PC-3 (cell line): ENCODE results near the gene RIMBP3C. TPM values are rescaled to one million over a fixed set of nuclear protein-coding genes. Genes with fewer than 3 reads are reported as not detected.
A peak's percentile ranks its signal among the peaks of the same experiment; 100 is the strongest.
"Not testable (repeated sequence)": the region's sequence is repeated elsewhere in the genome, so short reads cannot be mapped to it uniquely, and the experiment has no call there.

Source experiments
- ATAC-seq: fragments of 200-7000 bp; cut with Tn5 transposase; 2 replicates; pipeline ENCODE4 v1.9.1; 2020; ENCODE audit warnings: mild to moderate bottlenecking, moderate library complexity
- BruUV-seq: library from RNA; stranded (reverse); fragments of 400-500 nt; replicated peaks from 2 replicates; lab custom pipeline; 2021; lab: Mats Ljungman, UMichigan
- CTCF ChIA-PET: fragments of 300-600 bp; sonication (Branson Sonifier 250); formaldehyde crosslinking; loops from one replicate; lab custom pipeline; 2022; ENCODE audit warnings: antibody characterized with exemption; lab: Charles Lee
- POLR2A ChIA-PET: fragments of 300-600 bp; sonication (Branson Sonifier 250); formaldehyde crosslinking; loops from one replicate; lab custom pipeline; 2022; ENCODE audit warnings: antibody characterized with exemption; ENCODE audit not compliant: unreplicated experiment; lab: Charles Lee
- DNase-seq: peaks from one replicate; pipeline ENCODE4 v3.0.0-alpha.2; 2015
- H2AFZ ChIP-seq: fragments of 300-600 bp; sonication (generic); 2 replicates; pipeline ENCODE4 v1.6.0; 2016; ENCODE audit warnings: antibody characterized with exemption, low read length
- H3F3A ChIP-seq: fragments of 300-600 bp; sonication (generic); one replicate; pipeline ENCODE4 v1.6.0; 2017; ENCODE audit warnings: antibody characterized with exemption, low read length, control low read depth, mild to moderate bottlenecking; ENCODE audit not compliant: unreplicated experiment
- H3K27ac ChIP-seq: fragments of 300-600 bp; sonication (generic); 2 replicates; pipeline ENCODE4 v1.5.1; 2016; ENCODE audit warnings: mild to moderate bottlenecking, low read length
- H3K27me3 ChIP-seq: fragments of 300-600 bp; sonication (generic); 2 replicates; pipeline ENCODE4 v1.6.1; 2016; ENCODE audit warnings: low read length, mixed read lengths
- H3K36me3 ChIP-seq: fragments of 300-600 bp; sonication (generic); 2 replicates; pipeline ENCODE4 v1.6.1; 2016; ENCODE audit warnings: low read depth, mixed run types, low read length, mixed read lengths
- H3K4me1 ChIP-seq: fragments of 300-600 bp; sonication (generic); 2 replicates; pipeline ENCODE4 v1.5.1; 2016; ENCODE audit warnings: low read length; ENCODE audit not compliant: insufficient read depth
- H3K4me2 ChIP-seq: fragments of 300-600 bp; sonication (generic); 2 replicates; pipeline ENCODE4 v1.6.0; 2016; ENCODE audit warnings: low read length
- H3K4me3 ChIP-seq: fragments of 300-600 bp; sonication (generic); 2 replicates; pipeline ENCODE4 v1.5.1; 2016; ENCODE audit warnings: mild to moderate bottlenecking, low read length, mixed read lengths
- H3K79me2 ChIP-seq: fragments of 300-600 bp; sonication (generic); 2 replicates; pipeline ENCODE4 v1.6.1; 2017; ENCODE audit warnings: low read length, mixed read lengths
- H3K9ac ChIP-seq: fragments of 300-600 bp; sonication (generic); 2 replicates; pipeline ENCODE4 v1.6.0; 2016; ENCODE audit warnings: mild to moderate bottlenecking, low read length
- H3K9me2 ChIP-seq: fragments of 300-600 bp; sonication (generic); replicated peaks from 2 replicates; pipeline ENCODE4 v1.6.1; 2016; ENCODE audit warnings: mixed run types, low read length, mixed read lengths
- H3K9me3 ChIP-seq: fragments of 300-600 bp; sonication (generic); 2 replicates; pipeline ENCODE4 v1.6.1; 2016; ENCODE audit warnings: low read length, mixed read lengths
- H4K20me1 ChIP-seq: fragments of 300-600 bp; sonication (generic); 2 replicates; pipeline ENCODE4 v1.6.1; 2016; ENCODE audit warnings: low read length, mixed read lengths
- CTCF ChIP-seq: fragments of 300-600 bp; sonication (generic); conservative IDR thresholded peaks from 2 replicates; pipeline ENCODE4 v1.5.1; 2017; ENCODE audit warnings: antibody characterized with exemption, low read depth, mild to moderate bottlenecking, low read length
- EZH2 ChIP-seq: fragments of 300-600 bp; sonication (generic); IDR thresholded peaks from one replicate; pipeline ENCODE4 v1.6.1; 2017; ENCODE audit warnings: antibody characterized with exemption, mild to moderate bottlenecking, low read length; ENCODE audit not compliant: unreplicated experiment
- EZH2phosphoT487 ChIP-seq: fragments of 300-600 bp; sonication (generic); IDR thresholded peaks from 2 replicates; pipeline ENCODE4 v1.6.1; 2018; ENCODE audit warnings: mild to moderate bottlenecking, antibody characterized with exemption, low read length, borderline replicate concordance
- intact Hi-C: fragments of 100-400 bp; cut with micrococcal nuclease; formaldehyde crosslinking; loops from 2 replicates; pipeline ENCODE4 v1.9.0; 2023
- total RNA-seq: library from RNA; depleted of rRNA; stranded (reverse); fragments of >200 nt; gene quantifications from 2 replicates; pipeline ENCODE4 v1.2.3, GENCODE V29; 2014

Gene RIMBP3C
- total RNA-seq, 1 experiment from 2014 or later, result not detected

GRCh38 chr22:21564411-21564810 lies 13.2 kb upstream of the RIMBP3C start:
- no peaks in the 10 kb centered on the region for H3K9me3 ChIP-seq
- H3K36me3 ChIP-seq, result no peaks in the 10 kb centered on the region
- H3K4me1 ChIP-seq, result 0 out of 2 replicates have a peak, but pooled peaks cover under 1% of the 10 kb centered on the region
- H3K27ac ChIP-seq, result no peak overlapping the region
- POLR2A ChIA-PET, result no interaction called here
- ATAC-seq (no peak), DNase-seq (no peak)
- no peaks in the 10 kb centered on the region for H3K27me3 ChIP-seq
- TF ChIP-seq EZH2 (no peak), EZH2phosphoT487 (no peak), CTCF (no peak)
- BruUV-seq, result no TSS peak
- no peak overlapping the region for H3K4me3 ChIP-seq
- intact Hi-C loops, result no loop called here
- no peak overlapping the region for H3K9ac ChIP-seq
- CTCF ChIA-PET, result no interaction called here
- H2AFZ ChIP-seq, result no peak overlapping the region
- H3K79me2 ChIP-seq, result peaks cover 21% of the 10 kb centered on the region
- no peak overlapping the region for H3K4me2 ChIP-seq
- no peaks in the 10 kb centered on the region for H3K9me2 ChIP-seq
- peaks cover 6% of the 10 kb centered on the region for H4K20me1 ChIP-seq
- H3F3A ChIP-seq, result no peaks in the 10 kb centered on the region

- Histone ChIP-seq H3K9me3 (no peaks in the 10 kb centered on the region), H3K27ac (no peak overlapping the region), H3K4me3 (no peak overlapping the region), H3K79me2 (peaks cover 16% of the 10 kb centered on the region), H3K27me3 (no peaks in the 10 kb centered on the region), H4K20me1 (peaks cover 4% of the 10 kb centered on the region; the same call in 1 of the 2 replicates), H3K9me2 (no peaks in the 10 kb centered on the region), H3K9ac (no peak overlapping the region), H3K4me2 (no peak overlapping the region), H2AFZ (no peak overlapping the region), H3F3A (no peaks in the 10 kb centered on the region), H3K36me3 (no peaks in the 10 kb centered on the region), H3K4me1 (no peaks in the 10 kb centered on the region)
- no peak for DNase-seq
- intact Hi-C loops, result no loop called here
- TF ChIP-seq EZH2 (no peak), CTCF (no peak), EZH2phosphoT487 (no peak)
- ATAC-seq, result no peak
- BruUV-seq, result no TSS peak
- CTCF ChIA-PET, result no interaction called here
- POLR2A ChIA-PET, result no interaction called here
Measured at GRCh38 chr22:21563912-21564311, 12.7 kb upstream of the RIMBP3C start.

- BruUV-seq, ATAC-seq, H3K27me3 ChIP-seq, H2AFZ ChIP-seq, intact Hi-C loops, H3K4me3 ChIP-seq, H4K20me1 ChIP-seq, H3K9me3 ChIP-seq, H3K79me2 ChIP-seq, POLR2A ChIA-PET, H3F3A ChIP-seq, H3K27ac ChIP-seq, H3K4me1 ChIP-seq, CTCF ChIA-PET, H3K4me2 ChIP-seq, H3K9me2 ChIP-seq, DNase-seq, H3K9ac ChIP-seq, H3K36me3 ChIP-seq: not testable (repeated sequence)
Measured at GRCh38 chr22:21560657-21561056, 9.4 kb upstream of the RIMBP3C start.

GRCh38 chr22:21559345-21560125 lies 8.3 kb upstream of the RIMBP3C start:
- H2AFZ ChIP-seq, BruUV-seq, H3K4me3 ChIP-seq, H3K27me3 ChIP-seq, H3K9me3 ChIP-seq, DNase-seq, H3K36me3 ChIP-seq, ATAC-seq, H4K20me1 ChIP-seq, CTCF ChIA-PET, H3F3A ChIP-seq, H3K9ac ChIP-seq, H3K27ac ChIP-seq, intact Hi-C loops, H3K4me2 ChIP-seq, H3K79me2 ChIP-seq, POLR2A ChIA-PET, H3K9me2 ChIP-seq, H3K4me1 ChIP-seq: not testable (repeated sequence)

DNA sequence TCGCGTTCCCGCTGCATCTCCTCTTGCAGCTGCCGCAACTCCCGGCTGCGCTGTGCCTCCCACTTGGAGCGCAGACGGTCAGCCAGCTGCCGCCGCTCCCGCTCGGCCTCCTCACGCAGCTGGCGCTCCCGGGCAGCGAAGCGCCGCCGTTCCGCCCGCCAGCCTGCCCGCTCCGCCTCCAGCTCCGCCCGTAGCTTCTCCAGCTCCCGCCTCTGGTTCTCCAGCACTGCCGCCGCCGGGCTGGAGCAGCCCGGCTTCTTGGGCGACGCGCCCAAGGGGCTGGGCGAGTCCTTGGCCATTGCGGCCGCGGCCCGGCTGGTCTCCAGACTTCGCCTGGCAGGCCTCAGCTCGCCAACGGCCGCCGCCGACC lies 598 bp downstream of the RIMBP3C start:
- H3F3A ChIP-seq, H2AFZ ChIP-seq, H3K27me3 ChIP-seq, H3K4me3 ChIP-seq, H3K27ac ChIP-seq, H3K9me2 ChIP-seq, BruUV-seq, POLR2A ChIA-PET, DNase-seq, H3K36me3 ChIP-seq, H3K4me1 ChIP-seq, H3K9ac ChIP-seq, H3K4me2 ChIP-seq, H3K9me3 ChIP-seq, H3K79me2 ChIP-seq, H4K20me1 ChIP-seq, intact Hi-C loops, CTCF ChIA-PET: not testable (repeated sequence)
- ATAC-seq, result peak; percentile 65
